Mucosa of descending colon (tissue), 3 donors: ENCODE measurements around the gene KTI12. TPM values are rescaled to one million over a fixed set of nuclear protein-coding genes. Genes with fewer than 3 reads are reported as not detected.
"Not testable (repeated sequence)": the region's sequence is repeated elsewhere in the genome, so short reads cannot be mapped to it uniquely, and the experiment has no call there.

ENCODE experiments used
- ATAC-seq: fragments of 200-7000 bp; cut with Tn5 transposase; one replicate; pipeline ENCODE4 v1.9.1; 2020; ENCODE audit warnings: mild to moderate bottlenecking, moderate library complexity
- DNase-seq, 3 donors: peaks; one replicate each; pipeline ENCODE4 v3.0.0-alpha.2; 2020
- H3K36me3 ChIP-seq: fragments of 200-600 bp; one replicate; pipeline ENCODE4 v1.8.0; 2021; ENCODE audit warnings: low read depth, mild to moderate bottlenecking
- H3K4me1 ChIP-seq: fragments of 200-600 bp; one replicate; pipeline ENCODE4 v1.8.0; 2021; ENCODE audit warnings: low read depth, mild to moderate bottlenecking
- H3K4me3 ChIP-seq: fragments of 200-600 bp; one replicate; pipeline ENCODE4 v1.8.0; 2021; ENCODE audit warnings: mild to moderate bottlenecking
- H3K9me3 ChIP-seq: fragments of 200-600 bp; one replicate; pipeline ENCODE4 v1.8.0; 2021; ENCODE audit warnings: mild to moderate bottlenecking
- CTCF ChIP-seq: fragments of 200-600 bp; IDR thresholded peaks from one replicate; pipeline ENCODE4 v1.8.0; 2022; ENCODE audit warnings: antibody characterized with exemption, mild to moderate bottlenecking
- intact Hi-C, 2 donors: fragments of 100-400 bp; cut with DNase I in 1 of 2; cut with micrococcal nuclease in 1 of 2; formaldehyde crosslinking; loops; one replicate each; pipeline versions ENCODE4 v1.11.0 to v1.11.1; 2022; cut with DNase I, micrococcal nuclease
- long read RNA-seq, 2 donors: library from polyadenylated mRNA; unstranded; transcript quantifications; one replicate each; pipeline ENCODE4 v2.0.0, GENCODE V29; 2019 to 2021
- total RNA-seq, 3 donors: library from RNA; stranded (reverse); fragmentation: NEBNext Ultra II Directional in 2 of 3; extraction: Animal tissue kit (Norgen Biotek cat#: 25700) in 2 of 3; gene quantifications; one replicate each; pipeline versions ENCODE4 v1.2.1 to v1.2.4, GENCODE V29; 2021 to 2023
- donor health status: DM: no; HTN: no; CAD: no; lungs with moderate emphysema.
- donor health status: DM: no; HTN: no; CAD: no.
- donor health status: DM: no; HTN: yes; CAD: no.

The KTI12 gene
- 1 to 10 TPM; 4.3 to 6.7 (median 5.4) TPM for total RNA-seq
- long read RNA-seq, donor 1, transcript KTI12-201 (1 exons, 1,714 nt), result major isoform, 27 of 27 reads
- long read RNA-seq, donor 1, partial matches to known transcripts, result 0 of 27 reads
- long read RNA-seq, donor 1, other reads (novel, unspliced or antisense), result 0 of 27 reads
- long read RNA-seq, donor 2, transcript KTI12-201 (1 exons, 1,714 nt), result major isoform, 12 of 12 reads
- long read RNA-seq, donor 2, partial matches to known transcripts, result 0 of 12 reads
- long read RNA-seq, donor 2, other reads (novel, unspliced or antisense), result 0 of 12 reads

- peak; percentile 92 for ATAC-seq
- no peaks in the 10 kb centered on the region for H3K36me3 ChIP-seq
- intact Hi-C loops, result no loop called here
- TF ChIP-seq CTCF, result no peak
- peak; percentile 88 to 92 (median 90) for DNase-seq
- peak within 1 kb of the TSS; percentile 67 for H3K4me3 ChIP-seq
- H3K9me3 ChIP-seq, result no peaks in the 10 kb centered on the region
- H3K4me1 ChIP-seq, result peaks cover 34% of the 10 kb centered on the region
Measured at GRCh38 chr1:52033190-52034049, at the start of gene KTI12. TSS of gene KTI12 (minus strand) at chr1:52033810. CDS start at chr1:52033761, 49 bp downstream.

- no peaks in the 10 kb centered on the region for H3K9me3 ChIP-seq
- no peaks in the 10 kb centered on the region for H3K36me3 ChIP-seq
- peaks cover 4% of the 10 kb centered on the region for H3K4me1 ChIP-seq
- DNase-seq (peak in 1 of 3 donors; percentile 50), ATAC-seq (peak; percentile 85)
- no peak overlapping the region for H3K4me3 ChIP-seq
- intact Hi-C loops, result no loop called here
- no peak for TF ChIP-seq CTCF
Measured at GRCh38 chr1:52080014-52080415, 46.4 kb upstream of the KTI12 start.

GRCh38 chr1:52077277-52077676 is 43.7 kb upstream of the KTI12 start:
- DNase-seq, H3K36me3 ChIP-seq, ATAC-seq, H3K4me1 ChIP-seq, intact Hi-C loops, H3K4me3 ChIP-seq, H3K9me3 ChIP-seq: not testable (repeated sequence)

- TF ChIP-seq CTCF, result no peak
- Histone ChIP-seq H3K4me3 (no peak overlapping the region), H3K4me1 (peaks cover 13% of the 10 kb centered on the region), H3K36me3 (peaks cover 5% of the 10 kb centered on the region), H3K9me3 (no peaks in the 10 kb centered on the region)
- ATAC-seq (no peak), DNase-seq (no peak)
- intact Hi-C loops, result no loop called here
Measured at GRCh38 chr1:52072291-52072690, 38.7 kb upstream of the KTI12 start.

GRCh38 chr1:52070704-52071103 is 37.1 kb upstream of the KTI12 start:
- Histone ChIP-seq H3K4me3 (no peak overlapping the region), H3K9me3 (no peaks in the 10 kb centered on the region), H3K36me3 (peaks cover 10% of the 10 kb centered on the region), H3K4me1 (peaks cover 13% of the 10 kb centered on the region)
- no peak for ATAC-seq
- no peak for DNase-seq
- intact Hi-C loops, result no loop called here
- TF ChIP-seq CTCF, result no peak

GRCh38 chr1:52063192-52063591 is 29.6 kb upstream of the KTI12 start:
- Histone ChIP-seq H3K36me3 (peaks cover 10% of the 10 kb centered on the region), H3K9me3 (no peaks in the 10 kb centered on the region), H3K4me3 (no peak overlapping the region), H3K4me1 (peaks cover under 1% of the 10 kb centered on the region)
- no peak for TF ChIP-seq CTCF
- ATAC-seq (no peak), DNase-seq (no peak)
- intact Hi-C loops, result no loop called here
